ENCODE measurements around the gene BMERB1. TPM values are rescaled to one million over a fixed set of nuclear protein-coding genes. Genes with fewer than 3 reads are reported as not detected.
"Not testable (repeated sequence)": the region's sequence is repeated elsewhere in the genome, so short reads cannot be mapped to it uniquely, and the experiment has no call there.

Gene BMERB1
- total RNA-seq, result 60.7 TPM
- long read RNA-seq, transcript C16orf45-210 (4 exons, 546 nt), result minor isoform, 24 of 290 reads
- long read RNA-seq, transcript C16orf45-201 (6 exons, 2,404 nt), result major isoform, 220 of 290 reads
- long read RNA-seq, partial matches to known transcripts, result 8 of 290 reads
- long read RNA-seq, other reads (novel, unspliced or antisense), result 36 of 290 reads

GRCh38 chr16:15434425-15435215 is at the start of gene BMERB1:
BMERB1 (plus strand) TSS chr16:15434588; CDS start chr16:15434654, 66 bp downstream.
- peak; percentile 93 for DNase-seq (ENCODE audit: low spot score)

DNA sequence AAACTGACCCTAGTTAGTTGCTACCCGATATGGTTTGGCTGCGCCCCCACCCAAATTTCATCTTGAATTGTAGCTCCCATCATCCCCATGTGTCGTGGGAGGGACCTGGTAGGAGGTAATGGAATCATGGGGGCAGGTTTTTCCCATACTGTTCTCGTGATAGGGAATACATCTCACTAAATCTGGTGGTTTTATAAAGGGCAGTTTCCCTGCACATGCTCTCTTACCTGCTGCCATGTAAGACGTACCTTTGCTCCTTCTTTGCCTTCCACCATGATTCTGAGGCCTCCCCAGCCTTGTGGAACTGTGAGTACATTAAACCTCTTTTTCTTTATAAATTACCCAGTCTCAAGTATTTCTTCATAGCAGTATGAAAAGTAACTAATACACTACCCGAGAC is 46.3 kb upstream of the BMERB1 start:
- DNase-seq (ENCODE audit: low spot score), result not testable (repeated sequence)

GRCh38 chr16:15389916-15390315 is 44.5 kb upstream of the BMERB1 start:
- not testable (repeated sequence) for DNase-seq (ENCODE audit: low spot score)

DNA sequence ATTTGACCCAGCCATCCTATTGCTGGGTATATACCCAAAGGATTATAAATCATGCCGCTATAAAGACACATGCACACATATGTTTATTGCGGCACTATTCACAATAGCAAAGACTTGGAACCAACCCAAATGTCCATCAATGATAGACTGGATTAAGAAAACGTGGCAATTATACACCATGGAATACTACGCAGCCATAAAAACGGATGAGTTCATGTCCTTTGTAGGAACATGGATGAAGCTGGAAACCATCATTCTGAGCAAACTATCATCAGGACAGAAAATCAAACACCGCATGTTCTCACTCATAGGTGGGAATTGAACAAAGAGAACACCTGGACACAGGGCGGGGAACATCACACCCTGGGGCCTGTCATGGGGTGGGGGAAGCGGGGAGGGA is 41.4 kb upstream of the BMERB1 start:
- not testable (repeated sequence) for DNase-seq (ENCODE audit: low spot score)

DNA sequence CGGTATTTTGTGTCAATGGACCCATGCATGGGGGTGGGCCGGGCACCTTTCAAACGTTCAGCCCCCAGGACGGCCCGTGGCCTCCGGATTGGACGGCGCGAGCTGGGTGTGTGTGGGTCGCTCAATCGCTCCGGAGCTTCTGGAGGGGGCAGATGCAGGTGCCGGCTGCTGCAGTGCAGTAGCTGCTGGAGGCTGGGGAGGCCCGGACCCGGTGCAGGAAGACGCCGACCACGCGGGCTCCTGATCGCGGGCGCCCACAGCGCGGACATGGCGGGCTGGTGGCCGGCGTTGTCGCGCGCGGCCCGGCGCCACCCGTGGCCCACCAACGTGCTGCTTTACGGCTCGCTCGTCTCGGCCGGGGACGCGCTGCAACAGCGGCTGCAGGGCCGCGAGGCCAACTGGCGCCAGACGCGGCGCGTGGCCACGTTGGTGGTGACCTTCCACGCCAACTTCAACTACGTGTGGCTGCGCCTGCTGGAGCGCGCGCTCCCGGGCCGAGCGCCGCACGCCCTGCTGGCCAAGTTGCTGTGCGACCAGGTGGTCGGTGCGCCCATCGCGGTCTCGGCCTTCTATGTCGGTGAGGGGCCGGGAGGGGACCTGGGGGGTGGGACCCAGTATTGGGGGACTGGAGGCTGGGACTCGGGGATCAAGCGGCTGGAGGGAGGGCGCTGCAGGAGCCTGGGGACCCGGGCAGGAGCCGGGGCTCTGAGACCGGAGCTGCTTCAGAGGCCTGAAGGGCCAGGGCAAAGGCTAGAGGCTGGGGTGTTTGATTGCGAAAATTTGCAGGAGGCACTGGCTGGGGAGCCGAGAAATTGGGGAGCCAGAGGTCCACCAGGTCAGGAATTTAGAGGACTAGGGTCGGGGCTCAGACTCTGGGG is 38.5 kb upstream of the BMERB1 start, which contains the start of gene MPV17L:
Gene MPV17L, plus strand, starts transcription at position 124 of the 878 bp plus-strand sequence. Its CDS starts 144 bp downstream, at position 268.
- peak; percentile 90 for DNase-seq (ENCODE audit: low spot score)

- DNase-seq (ENCODE audit: low spot score), result not testable (repeated sequence)
Measured at GRCh38 chr16:15396509-15396829, 37.9 kb upstream of the BMERB1 start.

GRCh38 chr16:15396948-15397594 is 37.3 kb upstream of the BMERB1 start:
- no peak for DNase-seq (ENCODE audit: low spot score)

DNA sequence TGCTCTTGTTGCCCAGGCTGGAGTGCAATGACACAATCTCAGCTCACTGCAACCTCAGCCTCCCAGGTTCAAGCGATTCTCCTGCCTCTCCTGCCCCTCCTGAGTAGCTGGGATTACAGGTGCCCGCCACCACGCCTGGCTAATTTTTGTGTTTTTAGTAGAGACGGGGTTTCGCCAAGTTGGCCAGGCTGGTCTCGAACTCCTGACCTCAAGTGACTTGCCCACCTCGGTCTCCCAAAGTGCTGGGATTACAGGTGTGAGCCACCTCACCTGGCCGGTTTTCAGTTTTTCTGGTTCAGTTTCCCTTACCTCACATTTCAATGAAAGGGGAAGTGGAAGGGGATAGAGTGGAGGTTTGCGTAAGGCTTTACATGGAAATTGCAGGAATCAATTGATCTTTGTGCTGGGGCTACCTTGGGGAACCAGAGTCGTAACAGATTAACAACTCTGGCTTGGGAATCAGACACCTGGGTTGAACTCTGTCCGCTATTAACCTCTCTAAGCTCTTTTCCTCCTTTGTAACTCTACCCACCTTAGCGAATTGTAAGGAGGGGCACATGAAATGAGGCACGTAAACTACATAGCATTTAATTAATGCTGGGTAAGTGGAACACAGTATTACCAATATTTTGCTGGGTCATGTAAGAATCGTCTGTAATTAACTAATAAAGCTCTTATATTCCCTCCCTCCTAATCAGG is 35.6 kb upstream of the BMERB1 start:
- no peak for DNase-seq (ENCODE audit: low spot score)

- no peak for DNase-seq (ENCODE audit: low spot score)
Measured at GRCh38 chr16:15399317-15399716, 35.1 kb upstream of the BMERB1 start.

GRCh38 chr16:15400314-15400713 is 34.1 kb upstream of the BMERB1 start:
- DNase-seq (ENCODE audit: low spot score), result peak; percentile 51

- no peak for DNase-seq (ENCODE audit: low spot score)
Measured at GRCh38 chr16:15401972-15402371, 32.4 kb upstream of the BMERB1 start.

DNA sequence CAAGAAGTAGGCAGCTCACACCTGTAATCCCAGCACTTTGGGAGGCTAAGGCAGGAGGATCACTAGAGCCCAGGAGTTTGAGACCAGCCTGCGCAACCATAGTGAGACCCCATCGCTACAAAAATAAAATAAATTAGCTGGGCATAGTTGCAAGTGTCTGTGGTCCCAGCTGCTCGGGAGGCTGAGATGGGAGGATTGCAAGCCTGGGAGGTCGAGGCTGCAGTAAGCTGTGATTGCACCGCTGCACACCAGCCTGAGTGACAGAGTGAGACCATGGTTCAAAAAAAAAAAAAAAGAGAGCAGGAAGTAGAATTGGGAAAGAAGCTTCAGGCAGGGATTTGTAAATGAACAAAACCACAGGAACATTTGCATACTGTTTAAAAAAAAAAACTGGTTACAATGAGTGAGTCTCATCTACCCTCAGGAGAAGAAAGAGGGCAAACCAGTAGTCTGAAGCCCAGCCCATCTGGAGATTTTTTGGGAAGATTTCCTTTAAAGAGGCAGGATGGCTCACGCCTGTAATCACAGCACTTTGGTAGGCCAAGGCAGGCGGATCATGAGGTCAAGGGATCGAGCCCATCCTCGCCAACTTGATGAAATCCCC is 30.9 kb upstream of the BMERB1 start:
- peak; percentile 26 for DNase-seq (ENCODE audit: low spot score)

- DNase-seq (ENCODE audit: low spot score), result peak; percentile 30
Measured at GRCh38 chr16:15404091-15404490, 30.3 kb upstream of the BMERB1 start.

- peak; percentile 41 for DNase-seq (ENCODE audit: low spot score)
Measured at GRCh38 chr16:15404792-15405191, 29.6 kb upstream of the BMERB1 start.

DNA sequence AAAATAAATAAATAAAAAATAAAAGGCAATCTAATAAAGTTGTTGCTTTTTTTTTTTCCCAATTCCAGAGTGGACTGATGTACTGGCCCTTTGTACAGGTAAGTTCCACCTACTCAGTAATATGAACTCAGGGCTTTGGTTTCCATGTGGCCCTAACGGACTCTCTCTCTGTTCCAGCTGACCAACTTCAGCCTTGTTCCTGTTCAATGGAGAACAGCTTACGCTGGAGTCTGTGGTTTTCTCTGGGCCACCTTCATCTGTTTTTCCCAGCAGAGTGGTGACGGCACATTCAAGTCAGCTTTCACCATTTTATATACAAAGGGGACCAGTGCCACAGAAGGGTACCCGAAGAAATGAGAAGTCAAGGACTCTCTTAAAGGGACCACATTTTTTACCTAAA is 26.6 kb upstream of the BMERB1 start:
- peak; percentile 30 for DNase-seq (ENCODE audit: low spot score)

GRCh38 chr16:15409476-15409875 is 24.9 kb upstream of the BMERB1 start:
- DNase-seq (ENCODE audit: low spot score), result peak; percentile 62

DNA sequence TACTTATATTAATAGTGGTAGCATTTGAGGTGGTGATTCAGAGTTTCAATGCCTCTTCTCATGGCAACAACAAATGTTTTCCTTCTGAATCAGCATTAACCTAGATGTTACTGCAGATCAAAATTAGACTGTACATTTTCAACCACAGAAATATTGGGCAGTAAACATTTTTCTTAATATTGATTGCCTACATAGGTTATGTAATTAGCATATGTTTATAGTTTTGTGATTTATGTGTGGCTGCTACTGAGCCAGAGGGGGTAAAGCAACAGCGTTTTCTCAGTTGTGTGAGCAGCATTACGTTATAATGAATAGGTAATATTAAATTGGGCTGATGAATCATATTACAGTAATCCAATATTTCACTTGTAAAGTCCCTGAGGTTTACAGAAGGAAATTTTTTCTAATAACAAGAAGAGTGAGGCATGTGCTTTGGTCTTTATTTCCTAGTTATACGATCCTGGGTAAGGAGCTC is 18.8 kb upstream of the BMERB1 start:
- DNase-seq (ENCODE audit: low spot score), result no peak

- DNase-seq (ENCODE audit: low spot score), result no peak
Measured at GRCh38 chr16:15417197-15417596, 17.2 kb upstream of the BMERB1 start.

GRCh38 chr16:15418206-15418605 is 16.2 kb upstream of the BMERB1 start:
- DNase-seq (ENCODE audit: low spot score), result no peak

GRCh38 chr16:15421696-15422095 is 12.7 kb upstream of the BMERB1 start:
- DNase-seq (ENCODE audit: low spot score), result not testable (repeated sequence)
